ACC112 (cell line): ENCODE results near the gene GNAS-AS1.

Source experiments
- H2AFZ ChIP-seq: fragments of 200-600 bp; sonication (generic); one replicate; pipeline ENCODE4 v1.6.0; 2017; ENCODE audit warnings: antibody characterized with exemption, low read length; ENCODE audit not compliant: unreplicated experiment
- H3K27ac ChIP-seq: fragments of 200-600 bp; sonication (generic); 2 replicates; pipeline ENCODE4 v1.5.1; 2014; ENCODE audit warnings: low read depth, mild to moderate bottlenecking, antibody characterized with exemption, low read length, moderate library complexity
- H3K27me3 ChIP-seq: fragments of 200-600 bp; sonication (generic); 2 replicates; pipeline ENCODE4 v1.6.1; 2014; ENCODE audit warnings: mild to moderate bottlenecking, antibody characterized with exemption, low read length, moderate library complexity, mixed read lengths; ENCODE audit not compliant: insufficient read depth
- H3K36me3 ChIP-seq: fragments of 200-600 bp; sonication (generic); 2 replicates; pipeline ENCODE4 v1.6.1; 2016; ENCODE audit warnings: mild to moderate bottlenecking, antibody characterized with exemption, low read length, moderate library complexity, mixed read lengths; ENCODE audit not compliant: insufficient read depth
- H3K4me1 ChIP-seq: fragments of 200-600 bp; sonication (generic); one replicate; pipeline ENCODE4 v1.6.1; 2016; ENCODE audit warnings: low read length, mixed read lengths; ENCODE audit not compliant: insufficient read depth, unreplicated experiment, control insufficient read depth
- H3K4me3 ChIP-seq: fragments of 200-600 bp; sonication (generic); 2 replicates; pipeline ENCODE4 v1.5.1; 2014; ENCODE audit warnings: mild to moderate bottlenecking, low read depth, low read length
- H3K79me2 ChIP-seq: fragments of 200-600 bp; sonication (generic); one replicate; pipeline ENCODE4 v1.6.0; 2016; ENCODE audit warnings: low read length; ENCODE audit not compliant: control insufficient read depth, unreplicated experiment, insufficient read depth

GNAS-AS1 gene

GRCh38 chr20:58843128-58843556, 7.6 kb downstream of the GNAS-AS1 start:
- peaks cover 88% of the 10 kb centered on the region for H3K27me3 ChIP-seq
- no peak overlapping the region for H3K4me3 ChIP-seq
- no peaks in the 10 kb centered on the region for H3K4me1 ChIP-seq
- H3K36me3 ChIP-seq = no peaks in the 10 kb centered on the region
- H3K79me2 ChIP-seq = no peaks in the 10 kb centered on the region
- no peak overlapping the region for H2AFZ ChIP-seq
- no peak overlapping the region for H3K27ac ChIP-seq

GRCh38 chr20:58842276-58842675, 8.4 kb downstream of the GNAS-AS1 start:
- Histone ChIP-seq H3K4me1 (no peaks in the 10 kb centered on the region), H3K27ac (no peak overlapping the region), H3K4me3 (no peak overlapping the region), H3K27me3 (peaks cover 82% of the 10 kb centered on the region), H3K79me2 (no peaks in the 10 kb centered on the region), H2AFZ (no peak overlapping the region), H3K36me3 (no peaks in the 10 kb centered on the region)

- Histone ChIP-seq H3K27ac (no peak overlapping the region), H3K36me3 (no peaks in the 10 kb centered on the region), H3K27me3 (peaks cover 76% of the 10 kb centered on the region), H3K79me2 (no peaks in the 10 kb centered on the region), H2AFZ (no peak overlapping the region), H3K4me1 (no peaks in the 10 kb centered on the region), H3K4me3 (no peak overlapping the region)
Observed at GRCh38 chr20:58841539-58842264, 9.0 kb downstream of the GNAS-AS1 start.

- Histone ChIP-seq H3K27me3 (peaks cover 75% of the 10 kb centered on the region), H3K27ac (no peak overlapping the region), H3K4me3 (no peak overlapping the region), H3K79me2 (no peaks in the 10 kb centered on the region), H3K4me1 (no peaks in the 10 kb centered on the region), H2AFZ (no peak overlapping the region), H3K36me3 (no peaks in the 10 kb centered on the region)
Observed at GRCh38 chr20:58840816-58841538, 9.7 kb downstream of the GNAS-AS1 start.

- Histone ChIP-seq H3K27ac (no peak overlapping the region), H3K27me3 (peaks cover 73% of the 10 kb centered on the region), H3K36me3 (no peaks in the 10 kb centered on the region), H3K79me2 (no peaks in the 10 kb centered on the region), H3K4me1 (no peaks in the 10 kb centered on the region), H2AFZ (no peak overlapping the region), H3K4me3 (peak overlapping the region; percentile 48)
Observed at GRCh38 chr20:58839991-58840747, 10.5 kb downstream of the GNAS-AS1 start.

GRCh38 chr20:58839474-58839874, 11.2 kb downstream of the GNAS-AS1 start:
- Histone ChIP-seq H2AFZ (no peak overlapping the region), H3K36me3 (no peaks in the 10 kb centered on the region), H3K4me1 (no peaks in the 10 kb centered on the region), H3K27ac (no peak overlapping the region), H3K27me3 (peaks cover 73% of the 10 kb centered on the region), H3K4me3 (peak overlapping the region; percentile 48), H3K79me2 (no peaks in the 10 kb centered on the region)

DNA sequence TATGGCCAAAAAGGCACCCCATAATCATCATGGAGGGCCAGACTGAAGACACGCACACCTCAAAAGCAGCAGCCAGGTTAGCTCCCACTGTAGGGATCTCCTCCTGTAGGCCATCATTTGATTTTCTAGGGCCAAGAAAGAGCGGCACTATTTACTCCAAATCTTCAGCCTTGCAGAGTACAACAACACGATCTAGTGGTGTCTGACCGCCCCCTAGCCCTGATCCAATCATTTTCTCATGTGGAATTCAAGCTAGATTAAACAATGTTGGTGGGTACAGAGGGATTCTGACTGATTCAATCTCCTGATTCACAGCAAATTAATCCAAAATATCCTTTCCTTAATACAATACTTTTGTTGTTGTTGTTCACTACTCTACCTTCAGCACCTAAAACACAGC, 12.5 kb downstream of the GNAS-AS1 start:
- Histone ChIP-seq H3K36me3 (no peaks in the 10 kb centered on the region), H3K27me3 (peaks cover 73% of the 10 kb centered on the region), H2AFZ (no peak overlapping the region), H3K79me2 (no peaks in the 10 kb centered on the region), H3K27ac (no peak overlapping the region), H3K4me3 (no peak overlapping the region), H3K4me1 (no peaks in the 10 kb centered on the region)

DNA sequence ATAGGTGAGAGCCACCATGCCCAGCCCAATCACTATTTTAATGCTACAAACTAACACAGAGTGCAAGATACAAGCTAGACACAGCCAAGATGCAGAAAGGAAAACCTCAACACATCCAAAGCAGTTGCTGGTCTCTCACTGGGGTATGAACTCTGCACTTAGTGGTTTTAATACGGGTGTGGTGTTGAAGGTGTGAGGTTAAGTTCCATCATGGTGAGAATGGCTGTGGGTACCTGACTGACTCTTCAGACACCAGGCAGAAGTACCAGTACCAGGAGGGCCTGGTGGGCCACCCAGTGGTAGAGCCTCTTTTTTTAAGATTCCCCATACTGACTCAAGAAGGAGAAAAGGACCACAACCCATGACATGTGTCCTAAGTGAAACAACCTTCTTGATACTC, 13.0 kb downstream of the GNAS-AS1 start:
- Histone ChIP-seq H3K4me3 (no peak overlapping the region), H3K36me3 (no peaks in the 10 kb centered on the region), H3K4me1 (no peaks in the 10 kb centered on the region), H3K27me3 (peaks cover 73% of the 10 kb centered on the region), H2AFZ (no peak overlapping the region), H3K79me2 (no peaks in the 10 kb centered on the region), H3K27ac (no peak overlapping the region)

- no peak overlapping the region for H3K4me3 ChIP-seq
- H3K79me2 ChIP-seq = no peaks in the 10 kb centered on the region
- H3K27ac ChIP-seq = no peak overlapping the region
- no peaks in the 10 kb centered on the region for H3K4me1 ChIP-seq
- H3K36me3 ChIP-seq = no peaks in the 10 kb centered on the region
- peaks cover 68% of the 10 kb centered on the region for H3K27me3 ChIP-seq
- no peak overlapping the region for H2AFZ ChIP-seq
Observed at GRCh38 chr20:58836616-58837204, 14.0 kb downstream of the GNAS-AS1 start.

DNA sequence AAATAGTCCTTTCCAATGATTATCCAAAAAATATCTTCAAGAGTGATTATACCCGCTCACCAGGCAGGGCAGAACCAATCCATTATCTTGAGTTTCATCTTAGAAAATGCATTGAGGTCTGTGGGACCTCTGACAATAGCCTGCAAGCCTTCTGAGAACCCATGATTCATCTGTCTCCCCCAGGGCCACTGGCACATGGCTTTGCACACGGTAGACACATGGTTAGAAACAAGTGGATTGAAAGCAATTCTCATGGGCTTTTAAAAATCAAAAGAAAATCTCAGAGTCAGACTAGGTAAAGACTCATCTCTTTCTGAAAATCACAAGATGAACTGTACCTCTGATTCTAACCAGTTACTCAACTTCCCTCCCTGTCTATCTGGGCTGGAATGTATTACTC, 15.5 kb downstream of the GNAS-AS1 start:
- H3K27ac ChIP-seq = no peak overlapping the region
- H3K27me3 ChIP-seq = peaks cover 53% of the 10 kb centered on the region
- H2AFZ ChIP-seq = no peak overlapping the region
- no peaks in the 10 kb centered on the region for H3K36me3 ChIP-seq
- no peaks in the 10 kb centered on the region for H3K4me1 ChIP-seq
- no peaks in the 10 kb centered on the region for H3K79me2 ChIP-seq
- H3K4me3 ChIP-seq = no peak overlapping the region
